LNCAP (cell line): Measurements from ENCODE around the gene ADPGK.

Experiments used
- CTCF ChIP-seq: fragments of 450-650 bp; IDR thresholded peaks from 2 replicates; pipeline ENCODE4 v1.5.1; 2017; ENCODE audit warnings: mild to moderate bottlenecking

The ADPGK gene

GRCh38 chr15:72786676-72787345 is 3.3 kb upstream of the ADPGK start:
- no peak for TF ChIP-seq CTCF

GRCh38 chr15:72786242-72786641 is 2.7 kb upstream of the ADPGK start:
- TF ChIP-seq CTCF = no peak

GRCh38 chr15:72785841-72786240 is 2.3 kb upstream of the ADPGK start:
- TF ChIP-seq CTCF = no peak

GRCh38 chr15:72785432-72785831 is 1.9 kb upstream of the ADPGK start:
- TF ChIP-seq CTCF = no peak

- no peak; the same call in 1 of the 2 replicates for TF ChIP-seq CTCF
These were observed 908 bp upstream of the ADPGK start for GRCh38 chr15:72784456-72784876.

- TF ChIP-seq CTCF = peak; percentile 25; the same call in 1 of the 2 replicates
These were observed 436 bp downstream of the ADPGK start for GRCh38 chr15:72783004-72783639.

- TF ChIP-seq CTCF = no peak
These were observed 1.1 kb downstream of the ADPGK start for GRCh38 chr15:72782274-72783003.
